ENCODE results near the gene NUDT4.

DNA sequence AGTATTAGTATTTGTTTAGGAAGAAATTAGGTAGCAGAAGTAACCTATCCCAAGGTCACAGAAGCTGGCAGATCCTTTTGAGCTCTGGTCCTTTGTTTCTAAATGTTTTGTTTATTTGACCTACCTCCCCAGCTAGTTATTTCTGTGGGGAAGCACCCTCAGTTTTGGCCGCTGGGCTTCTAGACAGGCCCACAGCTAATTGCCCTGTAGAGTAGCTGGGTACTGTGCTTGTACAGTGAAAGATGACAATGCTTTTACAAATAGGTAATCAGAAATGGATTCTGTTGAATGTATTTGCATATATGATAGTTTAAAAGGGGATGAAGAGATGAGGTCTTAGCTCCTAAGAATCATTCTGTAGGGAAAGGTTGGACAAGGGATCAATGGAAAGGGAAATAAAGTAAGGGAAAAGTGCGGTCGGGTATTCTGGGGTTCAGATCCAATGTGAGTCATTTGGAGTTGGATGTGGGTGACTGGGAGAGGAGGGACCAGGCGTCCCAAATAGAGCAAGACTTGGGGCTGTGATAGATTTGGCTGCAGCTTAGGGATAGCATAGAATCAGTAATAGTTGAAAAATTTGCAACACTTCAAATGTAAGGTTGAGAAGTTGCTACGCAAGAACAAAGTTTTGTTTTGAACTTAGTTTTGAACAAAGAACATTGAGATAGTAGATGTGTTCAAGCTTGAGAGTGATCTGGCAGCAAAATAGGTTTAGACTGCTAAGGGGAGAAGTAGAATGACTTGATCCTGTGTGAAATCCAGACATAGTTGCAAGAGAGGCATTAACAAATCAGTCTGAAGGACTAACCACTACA lies 3.6 kb downstream of the NUDT4 start:
- no peak for TF ChIP-seq EP300 (IDR thresholded peaks at IDR 0.05; ENCODE audit: borderline replicate concordance in 1 of 2, low read depth in 1 of 2, low read length in 1 of 2)
- no peak for TF ChIP-seq REST (IDR thresholded peaks at IDR 0.05; ENCODE audit: low read depth, low read length)
- TF ChIP-seq, protein P1, sequence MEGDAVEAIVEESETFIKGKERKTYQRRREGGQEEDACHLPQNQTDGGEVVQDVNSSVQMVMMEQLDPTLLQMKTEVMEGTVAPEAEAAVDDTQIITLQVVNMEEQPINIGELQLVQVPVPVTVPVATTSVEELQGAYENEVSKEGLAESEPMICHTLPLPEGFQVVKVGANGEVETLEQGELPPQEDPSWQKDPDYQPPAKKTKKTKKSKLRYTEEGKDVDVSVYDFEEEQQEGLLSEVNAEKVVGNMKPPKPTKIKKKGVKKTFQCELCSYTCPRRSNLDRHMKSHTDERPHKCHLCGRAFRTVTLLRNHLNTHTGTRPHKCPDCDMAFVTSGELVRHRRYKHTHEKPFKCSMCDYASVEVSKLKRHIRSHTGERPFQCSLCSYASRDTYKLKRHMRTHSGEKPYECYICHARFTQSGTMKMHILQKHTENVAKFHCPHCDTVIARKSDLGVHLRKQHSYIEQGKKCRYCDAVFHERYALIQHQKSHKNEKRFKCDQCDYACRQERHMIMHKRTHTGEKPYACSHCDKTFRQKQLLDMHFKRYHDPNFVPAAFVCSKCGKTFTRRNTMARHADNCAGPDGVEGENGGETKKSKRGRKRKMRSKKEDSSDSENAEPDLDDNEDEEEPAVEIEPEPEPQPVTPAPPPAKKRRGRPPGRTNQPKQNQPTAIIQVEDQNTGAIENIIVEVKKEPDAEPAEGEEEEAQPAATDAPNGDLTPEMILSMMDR (IDR thresholded peaks at IDR 0.05): no peak
- TF ChIP-seq CHD2 (IDR thresholded peaks at IDR 0.05; ENCODE audit: low read length, partially characterized antibody): no peak
- no peak for TF ChIP-seq GATA2 (CRISPR knock-in tag; IDR thresholded peaks at IDR 0.05)
- no peak for TF ChIP-seq TAF1 (IDR thresholded peaks at IDR 0.05; ENCODE audit: borderline replicate concordance, low read depth, low read length)
- no peak for TF ChIP-seq JUND (IDR thresholded peaks at IDR 0.05)
- TF ChIP-seq GABPA (IDR thresholded peaks at IDR 0.05; ENCODE audit: low read depth): no peak
- no peak for TF ChIP-seq USF2 (IDR thresholded peaks at IDR 0.05; ENCODE audit: borderline replicate concordance, low read depth, low read length)
- TF ChIP-seq POLR2AphosphoS5 (IDR thresholded peaks at IDR 0.05; ENCODE audit: low read depth, low read length): no peak
- no peak for TF ChIP-seq ELF1 (IDR thresholded peaks at IDR 0.05)
- TF ChIP-seq RXRA (IDR thresholded peaks at IDR 0.05; ENCODE audit: borderline replicate concordance, low read depth): no peak
- TF ChIP-seq, protein P2, sequence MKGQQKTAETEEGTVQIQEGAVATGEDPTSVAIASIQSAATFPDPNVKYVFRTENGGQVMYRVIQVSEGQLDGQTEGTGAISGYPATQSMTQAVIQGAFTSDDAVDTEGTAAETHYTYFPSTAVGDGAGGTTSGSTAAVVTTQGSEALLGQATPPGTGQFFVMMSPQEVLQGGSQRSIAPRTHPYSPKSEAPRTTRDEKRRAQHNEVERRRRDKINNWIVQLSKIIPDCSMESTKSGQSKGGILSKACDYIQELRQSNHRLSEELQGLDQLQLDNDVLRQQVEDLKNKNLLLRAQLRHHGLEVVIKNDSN (IDR thresholded peaks at IDR 0.05; ENCODE audit: borderline replicate concordance, low read depth): no peak

All from SK-N-SH (cell line).